Measurements from ENCODE around the gene CERKL.

Gene CERKL

GRCh38 chr2:181500201-181500600 is 156.7 kb downstream of the CERKL start:
- H3K27me3 ChIP-seq (ENCODE audit: insufficient read depth, low read length): no peaks in the 10 kb centered on the region
- no peaks in the 10 kb centered on the region for H3K4me1 ChIP-seq (ENCODE audit: control insufficient read depth, insufficient read depth, low read length, unreplicated experiment)

GRCh38 chr2:181499231-181499630 is 157.7 kb downstream of the CERKL start:
- Histone ChIP-seq H2AFZ (ENCODE audit: low read length, unreplicated experiment) (no peak overlapping the region), H3K27ac (ENCODE audit: low read depth, low read length) (no peak overlapping the region), H3K27me3 (ENCODE audit: insufficient read depth, low read length) (no peaks in the 10 kb centered on the region), H3K79me2 (ENCODE audit: control insufficient read depth, insufficient read depth, low read length, unreplicated experiment) (no peaks in the 10 kb centered on the region), H3K36me3 (ENCODE audit: insufficient read depth, low read length) (peaks cover 20% of the 10 kb centered on the region), H3K4me3 (ENCODE audit: low read depth, low read length) (no peak overlapping the region), H3K4me1 (ENCODE audit: control insufficient read depth, insufficient read depth, low read length, unreplicated experiment) (no peaks in the 10 kb centered on the region)

More at GRCh38 chr2:181500201-181500600, 156.7 kb downstream of the CERKL start:
- Histone ChIP-seq H3K36me3 (ENCODE audit: insufficient read depth, low read length) (peaks cover 20% of the 10 kb centered on the region), H3K4me3 (ENCODE audit: low read depth, low read length) (no peak overlapping the region), H3K27ac (ENCODE audit: low read depth, low read length) (no peak overlapping the region), H2AFZ (ENCODE audit: low read length, unreplicated experiment) (no peak overlapping the region), H3K79me2 (ENCODE audit: control insufficient read depth, insufficient read depth, low read length, unreplicated experiment) (no peaks in the 10 kb centered on the region)

Data from ACC112 (cell line).